GM19395 (cell line): ENCODE results near the gene CACNB4.

Experiments
- ATAC-seq: cut with Tn5 transposase; IDR thresholded peaks from one replicate; pipeline ENCODE4 v1.9.1; 2021; ENCODE audit warnings: mild to moderate bottlenecking, moderate library complexity; ENCODE audit not compliant: unreplicated experiment

Gene CACNB4

GRCh38 chr2:151833984-151834383 is 264.9 kb downstream of the CACNB4 start:
- ATAC-seq: peak; percentile 84

GRCh38 chr2:151830961-151831360 is 267.9 kb downstream of the CACNB4 start:
- ATAC-seq: no peak

GRCh38 chr2:151828890-151829324 is 269.9 kb downstream of the CACNB4 start:
- no peak for ATAC-seq

GRCh38 chr2:151828143-151828889 is 270.5 kb downstream of the CACNB4 start, which contains the start of gene ARL5A:
ARL5A (minus strand) TSS chr2:151828421; CDS start chr2:151828176, 245 bp downstream.
- peak; percentile 97 for ATAC-seq

- ATAC-seq: peak; percentile 33
Measured at GRCh38 chr2:151827564-151828142, 271.2 kb downstream of the CACNB4 start.

GRCh38 chr2:151826737-151827157 is 272.1 kb downstream of the CACNB4 start:
- no peak for ATAC-seq

GRCh38 chr2:151824886-151825285 is 274.0 kb downstream of the CACNB4 start:
- no peak for ATAC-seq

GRCh38 chr2:151823651-151824050 is 275.2 kb downstream of the CACNB4 start:
- no peak for ATAC-seq

GRCh38 chr2:151819920-151820319 is 278.9 kb downstream of the CACNB4 start:
- peak; percentile 73 for ATAC-seq

GRCh38 chr2:151817929-151818328 is 280.9 kb downstream of the CACNB4 start:
- ATAC-seq: no peak

- no peak for ATAC-seq
Measured at GRCh38 chr2:151816843-151817242, 282.0 kb downstream of the CACNB4 start.

- ATAC-seq: no peak
Measured at GRCh38 chr2:151815821-151816489, 282.9 kb downstream of the CACNB4 start.

- no peak for ATAC-seq
Measured at GRCh38 chr2:151810489-151810888, 288.4 kb downstream of the CACNB4 start.

GRCh38 chr2:151809073-151809383 is 289.8 kb downstream of the CACNB4 start:
- no peak for ATAC-seq

- no peak for ATAC-seq
Measured at GRCh38 chr2:151808258-151809072, 290.4 kb downstream of the CACNB4 start.

- ATAC-seq: no peak
Measured at GRCh38 chr2:151805961-151806360, 292.9 kb downstream of the CACNB4 start.

GRCh38 chr2:151805343-151805742 is 293.5 kb downstream of the CACNB4 start:
- ATAC-seq: no peak

- no peak for ATAC-seq
Measured at GRCh38 chr2:151803811-151804210, 295.0 kb downstream of the CACNB4 start.

GRCh38 chr2:151802315-151802714 is 296.5 kb downstream of the CACNB4 start:
- ATAC-seq: no peak

- ATAC-seq: no peak
Measured at GRCh38 chr2:151799886-151800292, 299.0 kb downstream of the CACNB4 start.

- no peak for ATAC-seq
Measured at GRCh38 chr2:151796774-151797173, 302.1 kb downstream of the CACNB4 start.
